Parathyroid adenoma (tissue), 2 donors: ENCODE results near the gene TULP4.

Experiments
- H2AFZ ChIP-seq: fragments of 300-600 bp; sonication (generic); one replicate; pipeline ENCODE4 v1.7.0; 2017; ENCODE audit warnings: antibody characterized with exemption, mild to moderate bottlenecking
- H3K27ac ChIP-seq: fragments of 300-600 bp; sonication (generic); one replicate; pipeline ENCODE4 v1.7.0; 2017
- H3K27me3 ChIP-seq: fragments of 300-600 bp; sonication (generic); one replicate; pipeline ENCODE4 v1.7.0; 2017; ENCODE audit warnings: low read length; ENCODE audit not compliant: control insufficient read depth, insufficient read depth
- H3K36me3 ChIP-seq: fragments of 300-600 bp; sonication (generic); one replicate; pipeline ENCODE4 v1.7.0; 2017; ENCODE audit warnings: low read length; ENCODE audit not compliant: control insufficient read depth, insufficient read depth
- H3K4me1 ChIP-seq: fragments of 300-600 bp; sonication (generic); one replicate; pipeline ENCODE4 v1.7.0; 2017; ENCODE audit warnings: control low read depth
- H3K4me2 ChIP-seq: fragments of 300-600 bp; sonication (generic); one replicate; pipeline ENCODE4 v1.7.0; 2017; ENCODE audit warnings: low read length
- H3K4me3 ChIP-seq: fragments of 300-600 bp; sonication (generic); one replicate; pipeline ENCODE4 v1.7.0; 2017; ENCODE audit warnings: low read depth, low read length
- H3K79me2 ChIP-seq: fragments of 300-600 bp; sonication (generic); one replicate; pipeline ENCODE4 v1.7.0; 2017; ENCODE audit warnings: control low read depth
- H3K9ac ChIP-seq: fragments of 300-600 bp; sonication (generic); one replicate; pipeline ENCODE4 v1.7.0; 2017; ENCODE audit warnings: mild to moderate bottlenecking
- H3K9me3 ChIP-seq: fragments of 300-600 bp; sonication (generic); one replicate; pipeline ENCODE4 v1.7.0; 2017; ENCODE audit warnings: low read length; ENCODE audit not compliant: control insufficient read depth
- CTCF ChIP-seq: fragments of 300-600 bp; sonication (generic); IDR thresholded peaks from one replicate; pipeline ENCODE4 v1.7.0; 2017; ENCODE audit warnings: antibody characterized with exemption, mild to moderate bottlenecking
- donor health status: primary hyperparathyroidism.

The TULP4 gene

GRCh38 chr6:158268361-158269147 lies 43.7 kb upstream of the TULP4 start:
- H3K4me1 ChIP-seq = no peaks in the 10 kb centered on the region
- H3K27ac ChIP-seq = no peak overlapping the region
- H3K9ac ChIP-seq = no peak overlapping the region
- TF ChIP-seq CTCF = no peak
- peaks cover 44% of the 10 kb centered on the region for H3K79me2 ChIP-seq
- no peaks in the 10 kb centered on the region for H3K36me3 ChIP-seq
- no peak overlapping the region for H3K4me3 ChIP-seq
- H3K27me3 ChIP-seq = no peaks in the 10 kb centered on the region
- H3K4me2 ChIP-seq = no peak overlapping the region
- H3K9me3 ChIP-seq = no peaks in the 10 kb centered on the region
- H2AFZ ChIP-seq = no peak overlapping the region

- Histone ChIP-seq H3K4me2 (no peak overlapping the region), H2AFZ (no peak overlapping the region), H3K4me1 (no peaks in the 10 kb centered on the region), H3K9me3 (no peaks in the 10 kb centered on the region), H3K4me3 (no peak overlapping the region), H3K79me2 (peaks cover 48% of the 10 kb centered on the region), H3K9ac (no peak overlapping the region), H3K36me3 (no peaks in the 10 kb centered on the region), H3K27ac (no peak overlapping the region), H3K27me3 (no peaks in the 10 kb centered on the region)
- no peak for TF ChIP-seq CTCF
Observed at GRCh38 chr6:158269657-158270056, 42.6 kb upstream of the TULP4 start.

- Histone ChIP-seq H3K9ac (no peak overlapping the region), H3K36me3 (no peaks in the 10 kb centered on the region), H3K9me3 (no peaks in the 10 kb centered on the region), H2AFZ (no peak overlapping the region), H3K4me2 (no peak overlapping the region), H3K27ac (no peak overlapping the region), H3K4me3 (no peak overlapping the region), H3K4me1 (no peaks in the 10 kb centered on the region), H3K27me3 (no peaks in the 10 kb centered on the region), H3K79me2 (peaks cover 49% of the 10 kb centered on the region)
- no peak for TF ChIP-seq CTCF
Observed at GRCh38 chr6:158270389-158271127, 41.7 kb upstream of the TULP4 start.

GRCh38 chr6:158272324-158272723 lies 39.9 kb upstream of the TULP4 start:
- no peaks in the 10 kb centered on the region for H3K4me1 ChIP-seq

More at GRCh38 chr6:158272324-158272723, 39.9 kb upstream of the TULP4 start:
- H3K36me3 ChIP-seq = no peaks in the 10 kb centered on the region
- no peaks in the 10 kb centered on the region for H3K27me3 ChIP-seq
- no peak overlapping the region for H3K4me3 ChIP-seq
- TF ChIP-seq CTCF = no peak
- no peak overlapping the region for H3K4me2 ChIP-seq
- no peak overlapping the region for H2AFZ ChIP-seq
- H3K79me2 ChIP-seq = peaks cover 49% of the 10 kb centered on the region
- H3K27ac ChIP-seq = no peak overlapping the region
- no peak overlapping the region for H3K9ac ChIP-seq
- no peaks in the 10 kb centered on the region for H3K9me3 ChIP-seq
